HL-60/S4 treated with phorbol 12-myristate 13-acetate at 8.2 ng/mL for 4 days and 3 days (cell line): ENCODE data around the gene MBD4.
"Not testable (repeated sequence)": the region's sequence is repeated elsewhere in the genome, so short reads cannot be mapped to it uniquely, and the experiment has no call there.

ENCODE experiments used
- in situ Hi-C: fragments of 300-500 bp; cut with MboI; formaldehyde crosslinking; loops from 2 replicates; pipeline ENCODE4 v1.15.0; 2022; ENCODE audit warnings: low sequenced_read_pairs

Gene MBD4

GRCh38 chr3:129439817-129440617 is at the start of gene MBD4, which contains the start of gene IFT122:
TSS of gene MBD4 (minus strand) at chr3:129439948. CDS start at chr3:129439833, 115 bp downstream.
TSS of gene IFT122 (plus strand) at chr3:129440224. CDS start at chr3:129440331, 107 bp downstream.
- in situ Hi-C loops = no loop called here

GRCh38 chr3:129489258-129489657 is 49.5 kb upstream of the MBD4 start:
- in situ Hi-C loops = not testable (repeated sequence)

GRCh38 chr3:129487868-129488335 is 48.2 kb upstream of the MBD4 start:
- in situ Hi-C loops = not testable (repeated sequence)

- in situ Hi-C loops = no loop called here
Observed at GRCh38 chr3:129487183-129487867, 47.6 kb upstream of the MBD4 start.

- in situ Hi-C loops = no loop called here
Observed at GRCh38 chr3:129486664-129487035, 46.9 kb upstream of the MBD4 start.

GRCh38 chr3:129485721-129486663 is 46.2 kb upstream of the MBD4 start:
- in situ Hi-C loops = no loop called here

- in situ Hi-C loops = not testable (repeated sequence)
Observed at GRCh38 chr3:129485146-129485545, 45.4 kb upstream of the MBD4 start.

- in situ Hi-C loops = no loop called here
Observed at GRCh38 chr3:129483870-129484269, 44.1 kb upstream of the MBD4 start.

- in situ Hi-C loops = no loop called here
Observed at GRCh38 chr3:129482721-129483120, 43.0 kb upstream of the MBD4 start.

- in situ Hi-C loops = no loop called here
Observed at GRCh38 chr3:129481766-129482332, 42.1 kb upstream of the MBD4 start.

- in situ Hi-C loops = not testable (repeated sequence)
Observed at GRCh38 chr3:129481225-129481765, 41.5 kb upstream of the MBD4 start.

GRCh38 chr3:129476586-129476985 is 36.8 kb upstream of the MBD4 start:
- in situ Hi-C loops = no loop called here

- in situ Hi-C loops = no loop called here
Observed at GRCh38 chr3:129475863-129476262, 36.1 kb upstream of the MBD4 start.

- in situ Hi-C loops = no loop called here
Observed at GRCh38 chr3:129474984-129475804, 35.4 kb upstream of the MBD4 start.

- in situ Hi-C loops = no loop called here
Observed at GRCh38 chr3:129473769-129474152, 34.0 kb upstream of the MBD4 start.

GRCh38 chr3:129473067-129473768 is 33.5 kb upstream of the MBD4 start:
- in situ Hi-C loops = no loop called here

- in situ Hi-C loops = no loop called here
Observed at GRCh38 chr3:129470861-129471260, 31.1 kb upstream of the MBD4 start.

- in situ Hi-C loops = no loop called here
Observed at GRCh38 chr3:129469026-129469425, 29.3 kb upstream of the MBD4 start.

GRCh38 chr3:129467932-129468331 is 28.2 kb upstream of the MBD4 start:
- in situ Hi-C loops = no loop called here
